ENCODE measurements around the gene ACRV1. TPM values are rescaled to one million over a fixed set of nuclear protein-coding genes. Genes with fewer than 3 reads are reported as not detected.

Gene ACRV1
- total RNA-seq, 2 donors from 2014 or later: not detected

DNA sequence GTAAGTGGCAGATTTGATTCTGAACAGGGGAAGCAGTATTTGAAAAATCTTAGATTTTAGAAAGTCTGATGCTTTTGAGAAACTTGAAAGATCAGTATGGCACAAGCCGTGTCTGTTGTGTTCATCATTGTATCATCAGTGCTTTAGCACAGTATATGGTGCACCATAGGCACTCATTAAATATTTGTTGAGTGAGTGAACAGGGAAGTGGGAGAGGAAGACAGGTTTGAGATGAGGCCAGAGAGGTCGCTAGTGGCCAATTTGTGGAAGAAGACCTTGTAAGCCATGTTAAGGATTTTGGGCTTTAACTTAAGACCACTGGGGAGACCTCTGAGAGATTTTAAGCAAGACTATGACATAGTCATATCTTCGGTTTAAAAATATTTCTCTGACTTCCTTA is 42.8 kb downstream of the ACRV1 start:
- Histone ChIP-seq H3K36me3 (no peaks in the 10 kb centered on the region), H3K4me1 (ENCODE audit: control insufficient read depth in 1 of 2, low read depth in 2 of 2) (no peaks in the 10 kb centered on the region), H3K9me3 (no peaks in the 10 kb centered on the region), H3K27me3 (replicated peaks; ENCODE audit: insufficient read depth) (no peaks in the 10 kb centered on the region), H3K4me3 (no peak overlapping the region), H3K27ac (no peak overlapping the region)
- DNase-seq (ENCODE audit: low spot score): no peak
- ATAC-seq (ENCODE audit: insufficient number of reproducible peaks, low FRiP score, low read depth): no peak
- TF ChIP-seq CTCF (IDR thresholded peaks at IDR 0.05): no peak

GRCh38 chr11:125627236-125627910 is 53.3 kb downstream of the ACRV1 start:
- Histone ChIP-seq H3K4me3 (no peak overlapping the region), H3K27ac (no peak overlapping the region), H3K4me1 (ENCODE audit: control insufficient read depth in 1 of 2, low read depth in 2 of 2) (peaks cover 9 to 29% of the 10 kb centered on the region in 2 donors), H3K27me3 (replicated peaks; ENCODE audit: insufficient read depth) (no peaks in the 10 kb centered on the region), H3K36me3 (no peaks in the 10 kb centered on the region), H3K9me3 (no peaks in the 10 kb centered on the region)
- DNase-seq (ENCODE audit: low spot score) (no peak), ATAC-seq (ENCODE audit: insufficient number of reproducible peaks, low FRiP score, low read depth) (no peak)
- no peak for TF ChIP-seq CTCF (IDR thresholded peaks at IDR 0.05)

DNA sequence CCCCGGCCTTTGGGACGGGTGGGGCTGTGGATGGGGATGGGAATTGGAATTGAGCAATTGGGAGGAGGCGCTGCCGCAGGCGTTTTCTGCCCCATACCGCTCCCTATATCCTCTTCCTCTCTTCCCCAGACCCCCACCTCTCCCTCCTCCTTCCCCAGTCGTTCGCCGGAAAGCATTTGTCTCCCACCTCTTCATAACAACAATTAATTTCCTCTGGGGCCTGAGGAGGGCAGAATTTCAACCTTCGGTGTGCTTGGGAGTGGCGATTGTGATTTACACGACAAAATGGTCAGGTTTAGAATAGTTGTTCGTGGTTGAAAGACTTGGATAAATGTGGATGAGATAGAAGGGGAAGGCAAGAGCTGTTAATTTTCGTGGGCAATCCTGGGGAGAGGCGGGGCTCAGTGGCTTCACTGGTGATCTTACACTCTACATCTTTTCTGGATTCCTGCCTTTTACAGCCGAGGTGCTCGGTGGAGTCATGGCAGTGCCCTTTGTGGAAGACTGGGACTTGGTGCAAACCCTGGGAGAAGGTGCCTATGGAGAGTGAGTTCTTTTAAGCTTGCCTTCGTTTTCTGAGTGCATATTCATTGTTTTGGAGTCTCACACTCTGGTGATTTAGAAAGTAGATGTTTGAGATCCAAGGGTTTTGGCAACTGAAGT is 54.2 kb downstream of the ACRV1 start:
- H3K27ac ChIP-seq: peak overlapping the region; percentile 94 to 99
- DNase-seq (ENCODE audit: low spot score) (no peak), ATAC-seq (ENCODE audit: insufficient number of reproducible peaks, low FRiP score, low read depth) (no peak)
- H3K9me3 ChIP-seq: no peaks in the 10 kb centered on the region
- peaks cover 5% of the 10 kb centered on the region for H3K36me3 ChIP-seq
- TF ChIP-seq CTCF (IDR thresholded peaks at IDR 0.05): no peak
- H3K4me1 ChIP-seq (ENCODE audit: control insufficient read depth in 1 of 2, low read depth in 2 of 2): peaks cover 17 to 35% of the 10 kb centered on the region in 2 donors
- no peaks in the 10 kb centered on the region for H3K27me3 ChIP-seq (replicated peaks; ENCODE audit: insufficient read depth)
- H3K4me3 ChIP-seq: peak overlapping the region; percentile 96

- Histone ChIP-seq H3K4me3 (peak overlapping the region; percentile 96), H3K27ac (peak overlapping the region; percentile 94 to 99), H3K27me3 (replicated peaks; ENCODE audit: insufficient read depth) (no peaks in the 10 kb centered on the region), H3K36me3 (peaks cover 12% of the 10 kb centered on the region), H3K4me1 (ENCODE audit: control insufficient read depth in 1 of 2, low read depth in 2 of 2) (peaks cover 17 to 38% of the 10 kb centered on the region in 2 donors), H3K9me3 (no peaks in the 10 kb centered on the region)
- no peak for TF ChIP-seq CTCF (IDR thresholded peaks at IDR 0.05)
- DNase-seq (ENCODE audit: low spot score) (peak; percentile 56), ATAC-seq (ENCODE audit: insufficient number of reproducible peaks, low FRiP score, low read depth) (peak; percentile 80)
Measured at GRCh38 chr11:125625630-125626287, 54.9 kb downstream of the ACRV1 start.

- peak overlapping the region; percentile 96 for H3K4me3 ChIP-seq
- no peaks in the 10 kb centered on the region for H3K27me3 ChIP-seq (replicated peaks; ENCODE audit: insufficient read depth)
- no peaks in the 10 kb centered on the region for H3K9me3 ChIP-seq
- H3K4me1 ChIP-seq (ENCODE audit: control insufficient read depth in 1 of 2, low read depth in 2 of 2): peaks cover 17 to 38% of the 10 kb centered on the region in 2 donors
- DNase-seq (ENCODE audit: low spot score) (no peak), ATAC-seq (ENCODE audit: insufficient number of reproducible peaks, low FRiP score, low read depth) (peak; percentile 23)
- TF ChIP-seq CTCF (IDR thresholded peaks at IDR 0.05): no peak
- peak overlapping the region; percentile 94 to 99 for H3K27ac ChIP-seq
- H3K36me3 ChIP-seq: peaks cover 15% of the 10 kb centered on the region
Measured at GRCh38 chr11:125625225-125625629, 55.4 kb downstream of the ACRV1 start.

All from thoracic aorta (tissue), 2 donors.